HL-60 (cell line): Measurements from ENCODE around the gene TSTD2.

Source experiments
- DNase-seq, 2 experiments: peaks; one replicate each; pipeline ENCODE4 v3.0.0-alpha.2; 2010 to 2020; ENCODE audit warnings: low read depth in 1 of 2, low spot score in 1 of 2
- H3K27ac ChIP-seq: fragments of 250-450 bp; sonication (Bioruptor Pico); replicated peaks from 2 replicates; pipeline ENCODE4 v1.5.1; 2020; ENCODE audit warnings: mild to moderate bottlenecking, moderate library complexity
- H3K27me3 ChIP-seq: fragments of 250-450 bp; sonication (Bioruptor Pico); 2 replicates; pipeline ENCODE4 v1.5.1; 2021; ENCODE audit warnings: mild to moderate bottlenecking, moderate library complexity; ENCODE audit not compliant: insufficient read depth, poor library complexity, severe bottlenecking
- H3K4me3 ChIP-seq: replicated peaks from 2 replicates; pipeline ENCODE4 v1.5.1; 2011; ENCODE audit warnings: mild to moderate bottlenecking, control low read depth, low read length; ENCODE audit not compliant: insufficient read depth
- GABPA ChIP-seq: IDR thresholded peaks from 2 replicates; pipeline ENCODE4 v1.6.1; 2012; ENCODE audit warnings: low read depth
- POLR2AphosphoS5 ChIP-seq: IDR thresholded peaks from 2 replicates; pipeline ENCODE4 v1.6.1; 2012; ENCODE audit warnings: low read depth
- SPI1 ChIP-seq: IDR thresholded peaks from 2 replicates; pipeline ENCODE4 v1.6.1; 2012; ENCODE audit warnings: low read depth, mild to moderate bottlenecking, borderline replicate concordance
- TF ChIP-seq, protein P1 (sequence below): IDR thresholded peaks from 2 replicates; pipeline ENCODE4 v1.6.1; 2012; ENCODE audit warnings: low read depth; ENCODE audit not compliant: insufficient replicate concordance
- TF ChIP-seq, protein P2 (sequence below): IDR thresholded peaks from one replicate; pipeline ENCODE4 v1.5.1; 2011; ENCODE audit warnings: low read length, control low read depth, inconsistent platforms; ENCODE audit not compliant: insufficient read depth

Gene TSTD2

DNA sequence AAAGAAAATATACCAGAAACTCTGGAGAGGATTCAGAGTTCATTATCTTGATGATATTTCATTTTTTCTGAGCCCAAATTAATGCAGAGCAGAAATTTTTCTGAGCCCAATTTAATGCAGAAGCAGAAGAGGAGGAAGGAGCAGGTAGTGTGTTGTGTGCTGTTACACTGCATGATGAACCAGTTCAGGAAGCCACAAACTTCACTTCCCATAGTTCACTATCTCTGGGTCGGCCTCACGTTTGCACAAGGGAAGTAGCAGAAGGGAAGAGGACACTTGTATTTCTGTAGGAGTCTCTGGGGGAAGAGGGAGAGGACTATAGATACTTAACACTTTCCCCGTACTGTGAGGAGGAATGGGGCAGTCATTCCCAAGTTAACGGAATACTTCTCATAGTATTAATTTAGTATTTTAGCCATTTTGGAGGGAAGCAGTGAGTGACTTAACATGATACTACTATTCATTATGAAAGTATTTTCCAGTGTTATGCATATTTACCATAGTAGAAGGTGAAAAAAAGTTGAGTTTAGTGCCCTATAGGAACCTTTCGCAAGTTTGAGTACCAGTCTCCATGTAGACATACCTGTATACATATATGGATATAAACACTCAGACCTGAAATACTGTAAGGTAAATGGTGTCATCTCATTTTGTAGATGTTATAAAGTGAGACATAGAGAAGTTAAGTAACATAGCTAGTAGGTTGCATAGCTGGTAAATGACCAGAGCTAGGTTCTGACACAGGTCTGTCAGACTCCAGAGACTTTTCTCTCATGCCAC lies 33.9 kb upstream of the TSTD2 start:
- peak; percentile 67; the same call in 1 of the 2 replicates for TF ChIP-seq SPI1
- no peak for TF ChIP-seq POLR2AphosphoS5
- TF ChIP-seq, protein P1, sequence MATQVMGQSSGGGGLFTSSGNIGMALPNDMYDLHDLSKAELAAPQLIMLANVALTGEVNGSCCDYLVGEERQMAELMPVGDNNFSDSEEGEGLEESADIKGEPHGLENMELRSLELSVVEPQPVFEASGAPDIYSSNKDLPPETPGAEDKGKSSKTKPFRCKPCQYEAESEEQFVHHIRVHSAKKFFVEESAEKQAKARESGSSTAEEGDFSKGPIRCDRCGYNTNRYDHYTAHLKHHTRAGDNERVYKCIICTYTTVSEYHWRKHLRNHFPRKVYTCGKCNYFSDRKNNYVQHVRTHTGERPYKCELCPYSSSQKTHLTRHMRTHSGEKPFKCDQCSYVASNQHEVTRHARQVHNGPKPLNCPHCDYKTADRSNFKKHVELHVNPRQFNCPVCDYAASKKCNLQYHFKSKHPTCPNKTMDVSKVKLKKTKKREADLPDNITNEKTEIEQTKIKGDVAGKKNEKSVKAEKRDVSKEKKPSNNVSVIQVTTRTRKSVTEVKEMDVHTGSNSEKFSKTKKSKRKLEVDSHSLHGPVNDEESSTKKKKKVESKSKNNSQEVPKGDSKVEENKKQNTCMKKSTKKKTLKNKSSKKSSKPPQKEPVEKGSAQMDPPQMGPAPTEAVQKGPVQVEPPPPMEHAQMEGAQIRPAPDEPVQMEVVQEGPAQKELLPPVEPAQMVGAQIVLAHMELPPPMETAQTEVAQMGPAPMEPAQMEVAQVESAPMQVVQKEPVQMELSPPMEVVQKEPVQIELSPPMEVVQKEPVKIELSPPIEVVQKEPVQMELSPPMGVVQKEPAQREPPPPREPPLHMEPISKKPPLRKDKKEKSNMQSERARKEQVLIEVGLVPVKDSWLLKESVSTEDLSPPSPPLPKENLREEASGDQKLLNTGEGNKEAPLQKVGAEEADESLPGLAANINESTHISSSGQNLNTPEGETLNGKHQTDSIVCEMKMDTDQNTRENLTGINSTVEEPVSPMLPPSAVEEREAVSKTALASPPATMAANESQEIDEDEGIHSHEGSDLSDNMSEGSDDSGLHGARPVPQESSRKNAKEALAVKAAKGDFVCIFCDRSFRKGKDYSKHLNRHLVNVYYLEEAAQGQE: no peak
- TF ChIP-seq, protein P2, sequence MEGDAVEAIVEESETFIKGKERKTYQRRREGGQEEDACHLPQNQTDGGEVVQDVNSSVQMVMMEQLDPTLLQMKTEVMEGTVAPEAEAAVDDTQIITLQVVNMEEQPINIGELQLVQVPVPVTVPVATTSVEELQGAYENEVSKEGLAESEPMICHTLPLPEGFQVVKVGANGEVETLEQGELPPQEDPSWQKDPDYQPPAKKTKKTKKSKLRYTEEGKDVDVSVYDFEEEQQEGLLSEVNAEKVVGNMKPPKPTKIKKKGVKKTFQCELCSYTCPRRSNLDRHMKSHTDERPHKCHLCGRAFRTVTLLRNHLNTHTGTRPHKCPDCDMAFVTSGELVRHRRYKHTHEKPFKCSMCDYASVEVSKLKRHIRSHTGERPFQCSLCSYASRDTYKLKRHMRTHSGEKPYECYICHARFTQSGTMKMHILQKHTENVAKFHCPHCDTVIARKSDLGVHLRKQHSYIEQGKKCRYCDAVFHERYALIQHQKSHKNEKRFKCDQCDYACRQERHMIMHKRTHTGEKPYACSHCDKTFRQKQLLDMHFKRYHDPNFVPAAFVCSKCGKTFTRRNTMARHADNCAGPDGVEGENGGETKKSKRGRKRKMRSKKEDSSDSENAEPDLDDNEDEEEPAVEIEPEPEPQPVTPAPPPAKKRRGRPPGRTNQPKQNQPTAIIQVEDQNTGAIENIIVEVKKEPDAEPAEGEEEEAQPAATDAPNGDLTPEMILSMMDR: no peak
- H3K4me3 ChIP-seq: no peak overlapping the region
- DNase-seq: peak; percentile 67 to 78
- H3K27ac ChIP-seq: peak overlapping the region; percentile 15; the same call in 1 of the 2 replicates
- no peaks in the 10 kb centered on the region for H3K27me3 ChIP-seq

DNA sequence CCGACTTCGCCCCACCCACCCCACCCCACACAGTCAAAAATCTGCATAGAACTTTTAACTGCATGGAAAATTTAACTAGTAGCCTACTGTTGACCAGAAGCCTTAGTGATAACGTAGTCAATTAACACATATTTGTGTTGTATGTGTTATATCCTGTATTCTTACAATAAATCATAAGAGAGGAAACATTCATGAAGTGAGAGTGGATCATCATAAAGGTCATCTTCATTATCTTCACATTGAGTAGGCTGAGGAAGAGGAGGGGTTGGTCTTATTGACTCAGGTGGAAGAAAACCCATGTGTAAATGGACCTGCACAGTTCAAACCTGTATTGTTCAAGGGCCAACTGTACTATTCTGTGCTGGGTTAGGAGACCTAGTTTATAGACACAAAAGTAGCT lies 32.6 kb upstream of the TSTD2 start:
- Histone ChIP-seq H3K27ac (no peak overlapping the region), H3K27me3 (no peaks in the 10 kb centered on the region), H3K4me3 (no peak overlapping the region)
- no peak for DNase-seq
- TF ChIP-seq SPI1 (no peak), GABPA (no peak), POLR2AphosphoS5 (no peak)
- TF ChIP-seq, protein P1: no peak
- TF ChIP-seq, protein P2: no peak

DNA sequence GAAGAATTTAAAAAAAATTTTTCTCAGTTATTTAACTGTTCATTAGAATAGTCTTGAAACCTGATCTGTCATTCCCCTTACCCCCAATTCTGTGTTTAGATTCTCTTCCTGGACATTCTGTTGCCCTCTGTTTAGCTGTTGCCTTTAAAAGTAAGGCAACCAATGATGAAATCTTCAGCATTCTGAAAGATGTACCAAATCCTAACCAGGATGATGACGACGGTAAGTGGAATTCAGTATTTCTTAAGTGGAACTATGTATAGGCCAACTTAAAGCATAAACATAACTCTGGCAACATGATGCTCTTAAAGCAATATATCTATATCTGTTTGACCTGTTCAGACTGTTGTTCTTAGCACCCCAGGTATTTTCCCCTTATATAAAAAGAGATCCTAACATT lies 27.7 kb upstream of the TSTD2 start:
- Histone ChIP-seq H3K27me3 (no peaks in the 10 kb centered on the region), H3K27ac (no peak overlapping the region), H3K4me3 (no peak overlapping the region)
- no peak for TF ChIP-seq POLR2AphosphoS5
- no peak for DNase-seq

GRCh38 chr9:97660340-97660739 lies 27.2 kb upstream of the TSTD2 start:
- peak overlapping the region; percentile 31 for H3K27ac ChIP-seq
- H3K4me3 ChIP-seq: no peak overlapping the region
- no peak for TF ChIP-seq POLR2AphosphoS5
- TF ChIP-seq, protein P2: no peak
- TF ChIP-seq, protein P1: no peak
- TF ChIP-seq SPI1: peak; percentile 98
- no peak for TF ChIP-seq GABPA
- H3K27me3 ChIP-seq: no peaks in the 10 kb centered on the region
- peak in 1 of 2 experiments; percentile 51 for DNase-seq
